T-cell (primary cell): ENCODE results near the gene SEL1L2. TPM values are rescaled to one million over a fixed set of nuclear protein-coding genes. Genes with fewer than 3 reads are reported as not detected.
A peak's percentile ranks its signal among the peaks of the same experiment; 100 is the strongest.

Experiments used
- ATAC-seq, 4 experiments: fragments of 200-7000 bp in 3 of 4; fragments of 150-1000 bp in 1 of 4; cut with Tn5 transposase; replicated peaks in 1 of 4; 1 replicate in 3 of 4; 2 replicates in 1 of 4; pipeline ENCODE4 v1.10.0; 2021; ENCODE audit warnings: moderate library complexity in 3 of 4, mild to moderate bottlenecking in 2 of 4, moderate number of reproducible peaks in 1 of 4
- CTCF ChIA-PET, 2 donors: fragments of 300-600 bp; sonication (Branson Sonifier 250); formaldehyde crosslinking; loops; one replicate each; lab custom pipeline; 2022; ENCODE audit warnings: antibody characterized with exemption in 2 of 2; lab: Charles Lee
- POLR2A ChIA-PET, 2 donors: fragments of 300-600 bp; sonication (Branson Sonifier 250); formaldehyde crosslinking; loops; one replicate each; lab custom pipeline; 2022; ENCODE audit warnings: antibody characterized with exemption in 2 of 2; lab: Charles Lee
- DNase-seq, 35 experiments: peaks; one replicate each; pipeline versions ENCODE4 v3.0.0 to v3.0.0-alpha.2; 2013 to 2023
- H3K27ac ChIP-seq: one replicate; pipeline ENCODE4 v1.5.1; 2013; ENCODE audit warnings: low read length
- H3K27me3 ChIP-seq, 2 experiments: replicated peaks in 1 of 2; 1 replicate in 1 of 2; 2 replicates in 1 of 2; pipeline versions ENCODE4 v1.6.1 to v1.7.0; 2013; ENCODE audit warnings: low read length in 1 of 2, mixed read lengths in 1 of 2; ENCODE audit not compliant: control insufficient read depth in 2 of 2, insufficient read depth in 2 of 2; ENCODE audit errors: extremely low read depth in 1 of 2
- H3K36me3 ChIP-seq, 2 donors: 1 replicate in 1 of 2; 2 replicates in 1 of 2; pipeline versions ENCODE4 v1.6.1 to v1.7.0; 2013; ENCODE audit warnings: low read length in 1 of 2; ENCODE audit not compliant: control insufficient read depth in 2 of 2, insufficient read depth in 1 of 2; ENCODE audit errors: extremely low read depth in 1 of 2
- H3K4me1 ChIP-seq, 2 experiments: 1 replicate in 1 of 2; 2 replicates in 1 of 2; pipeline versions ENCODE4 v1.6.1 to v1.7.0; 2013; ENCODE audit warnings: low read length in 2 of 2, mixed read lengths in 1 of 2; ENCODE audit not compliant: insufficient read depth in 2 of 2, control insufficient read depth in 1 of 2; ENCODE audit errors: extremely low read depth in 1 of 2
- H3K4me3 ChIP-seq, 2 donors: 1 replicate in 1 of 2; 2 replicates in 1 of 2; pipeline versions ENCODE4 v1.5.1 to v1.7.0; 2013; ENCODE audit warnings: mild to moderate bottlenecking in 2 of 2, low read length in 1 of 2, moderate library complexity in 1 of 2; ENCODE audit not compliant: control insufficient read depth in 1 of 2; ENCODE audit errors: extremely low read depth in 1 of 2
- H3K9me3 ChIP-seq: 2 replicates; pipeline ENCODE4 v1.7.0; 2013
- H3K27ac Mint-ChIP-seq, 2 donors: one replicate each; pipeline ENCODE4 v1.8.0; 2020 to 2021; ENCODE audit warnings: mild to moderate bottlenecking in 2 of 2, mixed read lengths in 2 of 2
- H3K27me3 Mint-ChIP-seq, 2 donors: one replicate each; pipeline ENCODE4 v1.8.0; 2021 to 2022; ENCODE audit warnings: mixed read lengths in 2 of 2
- H3K36me3 Mint-ChIP-seq: one replicate; pipeline ENCODE4 v1.8.0; 2021; ENCODE audit warnings: mixed read lengths
- H3K4me1 Mint-ChIP-seq, 3 donors: one replicate each; pipeline ENCODE4 v1.8.0; 2020 to 2022; ENCODE audit warnings: mixed read lengths in 3 of 3, mild to moderate bottlenecking in 1 of 3
- H3K4me3 Mint-ChIP-seq, 3 donors: one replicate each; pipeline ENCODE4 v1.8.0; 2020 to 2022; ENCODE audit warnings: mild to moderate bottlenecking in 3 of 3, mixed read lengths in 3 of 3, moderate library complexity in 3 of 3
- H3K9me3 Mint-ChIP-seq, 3 donors: one replicate each; pipeline ENCODE4 v1.8.0; 2020 to 2022; ENCODE audit warnings: mixed read lengths in 3 of 3
- WGBS: methylation state at CpG from one replicate; pipeline ENCODE4 v1.1.5; 2013; ENCODE audit warnings: missing lambda C conversion rate; ENCODE audit not compliant: insufficient coverage; 5-methylcytosine and 5-hydroxymethylcytosine counted together
- total RNA-seq, 35 experiments: library from RNA in 6 of 35; stranded (reverse) in 6 of 35; fragments of 120-200 nt in 1 of 35; gene quantifications; one replicate each; pipeline versions ENCODE4 v1.2.1 to v1.2.4 and lab custom pipeline; 2013 to 2026

Gene SEL1L2
- total RNA-seq, 5 donors from 2014 or later (not counting 1 experiment from before 2014, with no cell fraction given): not detected

DNA sequence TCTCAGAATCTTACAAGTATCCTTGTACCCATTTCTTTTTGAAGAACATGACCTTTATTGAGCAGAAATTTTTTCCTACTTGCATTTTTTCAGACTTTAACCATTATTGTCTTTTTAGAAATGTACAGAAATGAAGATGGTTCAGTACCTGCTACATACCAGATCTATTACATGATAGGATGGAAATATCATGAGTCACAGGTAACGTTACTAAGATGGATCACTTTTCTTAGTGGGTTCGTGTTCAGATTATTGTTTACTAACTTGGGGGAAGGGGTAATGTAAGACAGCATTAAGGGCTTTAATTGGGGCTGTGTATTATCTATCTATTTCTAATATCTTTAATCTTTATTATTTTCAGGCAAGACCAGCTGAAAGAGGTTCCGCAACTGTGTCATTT lies 173.7 kb downstream of the SEL1L2 start:
- no peak for DNase-seq
- no peaks in the 10 kb centered on the region for H3K9me3 ChIP-seq
- WGBS: no CpG with 5 or more reads among the region's 3 CpGs
- H3K4me1 ChIP-seq: no peaks in the 10 kb centered on the region
- Mint-ChIP-seq H3K27ac (no peak overlapping the region), H3K4me1 (no peaks in the 10 kb centered on the region), H3K27me3 (no peaks in the 10 kb centered on the region), H3K4me3 (no peak overlapping the region), H3K9me3 (no peaks in the 10 kb centered on the region), H3K36me3 (peaks cover 37% of the 10 kb centered on the region)
- ChIA-PET POLR2A (no interaction called here), CTCF (interaction anchor here in 1 of 2 donors (1.0 kb wide), 1 partner anchor 8 kb away, joined by 3 read pairs; no protein-coding TSS in a partner anchor)
- H3K27me3 ChIP-seq: no peaks in the 10 kb centered on the region
- H3K4me3 ChIP-seq: no peak overlapping the region
- H3K27ac ChIP-seq: no peak overlapping the region
- no peak for ATAC-seq
- H3K36me3 ChIP-seq: peaks cover 3 to 52% of the 10 kb centered on the region in 2 donors

DNA sequence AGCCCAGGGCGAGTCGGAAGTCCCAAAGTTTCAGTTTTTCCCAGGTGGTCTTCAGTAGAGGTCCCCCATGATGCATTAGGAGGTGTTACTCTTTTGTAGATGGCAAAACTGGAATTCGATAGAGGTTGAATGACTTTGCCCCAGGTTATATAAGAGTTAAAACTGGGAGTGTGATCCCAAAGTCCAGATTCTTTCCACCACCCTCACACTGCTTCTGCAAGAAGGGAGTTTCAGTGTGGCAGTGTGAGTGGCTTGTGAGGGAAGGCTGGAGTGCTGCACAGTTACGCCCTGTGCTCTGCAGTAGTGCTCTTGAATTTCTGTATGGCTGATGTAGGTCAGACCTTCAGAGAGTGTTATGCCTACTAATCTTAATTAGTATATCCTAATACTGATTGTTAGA lies 175.7 kb downstream of the SEL1L2 start:
- Mint-ChIP-seq H3K27ac (no peak overlapping the region), H3K4me3 (no peak overlapping the region), H3K27me3 (no peaks in the 10 kb centered on the region), H3K9me3 (no peaks in the 10 kb centered on the region), H3K36me3 (peaks cover 33% of the 10 kb centered on the region), H3K4me1 (no peaks in the 10 kb centered on the region)
- Histone ChIP-seq H3K27me3 (no peaks in the 10 kb centered on the region), H3K4me1 (no peaks in the 10 kb centered on the region), H3K27ac (no peak overlapping the region), H3K36me3 (peaks cover 3 to 72% of the 10 kb centered on the region in 2 donors), H3K9me3 (no peaks in the 10 kb centered on the region), H3K4me3 (no peak overlapping the region)
- DNase-seq (no peak), ATAC-seq (no peak)
- CTCF ChIA-PET: interaction anchor here in 1 of 2 donors (0.7 kb wide), 1 partner anchor 554 kb away, joined by 3 read pairs; no protein-coding TSS in a partner anchor
- WGBS: no CpG with 5 or more reads among the region's 4 CpGs
- POLR2A ChIA-PET: no interaction called here

DNA sequence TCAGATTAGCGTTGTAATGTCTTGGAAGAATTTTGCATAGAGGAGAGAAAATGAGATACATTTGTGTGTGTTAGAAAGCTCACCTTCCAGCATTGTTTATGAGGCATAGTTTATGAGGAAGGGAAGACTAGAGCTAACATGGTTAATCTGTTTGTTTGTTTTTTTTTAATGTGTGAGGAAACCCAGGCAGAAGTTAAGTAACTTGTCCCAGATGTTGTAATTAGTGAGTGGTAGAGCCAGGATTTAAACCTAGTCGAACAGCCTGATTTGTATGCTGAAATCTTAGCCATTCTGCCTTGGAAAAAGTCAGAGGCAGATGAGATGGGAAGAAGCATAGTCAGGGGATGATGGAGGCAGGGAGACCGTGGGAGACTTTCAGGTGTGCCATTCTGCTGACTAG lies 176.5 kb downstream of the SEL1L2 start:
- WGBS: 100% methylated on average over 2 of the region's 3 CpGs
- Histone ChIP-seq H3K36me3 (peaks cover 3 to 80% of the 10 kb centered on the region in 2 donors), H3K27ac (no peak overlapping the region), H3K9me3 (no peaks in the 10 kb centered on the region), H3K4me1 (no peaks in the 10 kb centered on the region), H3K4me3 (no peak overlapping the region), H3K27me3 (no peaks in the 10 kb centered on the region)
- Mint-ChIP-seq H3K9me3 (no peaks in the 10 kb centered on the region), H3K27me3 (no peaks in the 10 kb centered on the region), H3K4me3 (no peak overlapping the region), H3K27ac (peak overlapping the region in 1 of 2 donors; percentile 2), H3K4me1 (no peaks in the 10 kb centered on the region), H3K36me3 (peaks cover 33% of the 10 kb centered on the region)
- ChIA-PET POLR2A (interaction anchor here in 1 of 2 donors (0.6 to 0.7 kb wide), 2 partner anchors 30 to 354 kb away, joined by 3 to 5 read pairs; no protein-coding TSS in a partner anchor), CTCF (interaction anchor here in 1 of 2 donors (0.7 kb wide), 1 partner anchor 553 kb away, joined by 3 read pairs; no protein-coding TSS in a partner anchor)
- no peak for DNase-seq
- no peak for ATAC-seq

DNA sequence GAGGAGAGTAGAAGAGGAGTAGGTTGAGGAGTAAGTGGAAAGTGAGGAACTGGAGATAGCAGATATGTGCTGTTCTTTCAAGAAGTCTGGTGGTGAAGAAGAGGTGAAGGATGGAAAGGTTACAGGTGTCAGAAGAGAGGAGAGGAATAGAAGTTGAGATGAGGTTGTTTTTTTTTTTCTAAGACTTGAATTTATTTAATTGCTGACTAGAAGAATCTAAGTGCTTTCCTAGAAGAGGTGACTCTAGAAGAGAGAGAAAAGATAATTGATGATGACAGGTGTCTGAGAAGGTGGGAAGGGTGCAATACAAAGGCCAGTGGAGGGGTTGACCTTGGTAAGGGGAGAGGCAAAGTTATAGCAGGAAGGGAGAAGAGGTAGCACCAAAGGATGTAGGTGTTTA lies 180.0 kb downstream of the SEL1L2 start:
- ATAC-seq (no peak), DNase-seq (no peak)
- ChIA-PET POLR2A (no interaction called here), CTCF (interaction anchor here in 1 of 2 donors (0.6 kb wide), 1 partner anchor 41 kb away, joined by 3 read pairs; no protein-coding TSS in a partner anchor)
- Histone ChIP-seq H3K27ac (no peak overlapping the region), H3K4me1 (no peaks in the 10 kb centered on the region), H3K36me3 (peaks cover 10 to 75% of the 10 kb centered on the region in 2 donors), H3K9me3 (no peaks in the 10 kb centered on the region), H3K4me3 (no peak overlapping the region), H3K27me3 (no peaks in the 10 kb centered on the region)
- Mint-ChIP-seq H3K9me3 (no peaks in the 10 kb centered on the region), H3K4me1 (no peaks in the 10 kb centered on the region), H3K27me3 (no peaks in the 10 kb centered on the region), H3K27ac (no peak overlapping the region), H3K36me3 (peaks cover 22% of the 10 kb centered on the region), H3K4me3 (no peak overlapping the region)

DNA sequence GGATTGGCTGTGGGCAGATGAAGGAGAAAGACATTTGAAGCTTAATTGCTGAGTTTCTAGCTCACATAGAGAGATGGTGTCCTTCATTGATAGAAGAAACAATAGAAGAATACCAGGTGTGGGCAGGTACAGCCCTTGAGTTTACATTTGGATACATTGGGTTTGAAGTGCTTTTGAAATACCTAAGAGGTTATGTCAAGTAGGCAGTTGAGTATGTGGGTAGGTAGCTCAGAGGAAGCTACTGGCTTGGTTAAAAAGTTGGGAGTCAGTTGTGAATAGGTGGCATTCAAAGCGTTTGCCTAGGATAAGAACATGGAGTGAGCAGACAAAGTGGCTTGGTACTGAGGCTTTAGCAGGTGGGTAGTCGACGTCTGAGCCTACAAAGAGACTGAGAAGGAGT lies 180.6 kb downstream of the SEL1L2 start:
- 100% methylated on average over 3 of the region's 3 CpGs for WGBS

DNA sequence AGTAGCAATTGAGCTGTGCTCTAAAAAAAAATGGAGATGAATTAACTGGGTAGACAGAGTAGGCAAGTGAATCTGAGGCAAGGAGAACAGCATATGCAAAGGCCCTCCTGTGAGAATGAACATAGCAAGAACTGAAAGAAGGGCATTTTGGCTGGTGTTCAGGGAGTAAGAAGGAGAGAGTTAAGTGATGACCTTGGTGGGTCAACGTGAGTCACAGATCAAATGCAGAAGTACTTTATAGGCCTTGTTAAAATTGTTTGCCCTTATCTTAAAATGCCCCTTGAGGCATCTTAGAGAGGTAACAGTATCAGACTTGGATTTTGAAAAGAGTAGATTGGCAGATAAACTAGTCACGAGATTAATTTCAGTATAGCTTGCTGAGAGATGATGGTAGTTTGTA lies 181.0 kb downstream of the SEL1L2 start:
- Histone ChIP-seq H3K4me1 (no peaks in the 10 kb centered on the region), H3K36me3 (peaks cover 10 to 67% of the 10 kb centered on the region in 2 donors), H3K9me3 (no peaks in the 10 kb centered on the region), H3K4me3 (no peak overlapping the region), H3K27me3 (no peaks in the 10 kb centered on the region), H3K27ac (no peak overlapping the region)
- POLR2A ChIA-PET: no interaction called here
- Mint-ChIP-seq H3K4me1 (no peaks in the 10 kb centered on the region), H3K4me3 (no peak overlapping the region), H3K27me3 (no peaks in the 10 kb centered on the region), H3K27ac (no peak overlapping the region), H3K36me3 (peaks cover 22% of the 10 kb centered on the region), H3K9me3 (no peaks in the 10 kb centered on the region)
- DNase-seq (no peak), ATAC-seq (no peak)
- WGBS: 73% methylated on average over 2 of the region's 2 CpGs
- CTCF ChIA-PET: no interaction called here

More for the DNA sequence above, 180.6 kb downstream of the SEL1L2 start:
- ChIA-PET POLR2A (no interaction called here), CTCF (interaction anchor here in 1 of 2 donors (0.6 kb wide), 1 partner anchor 42 kb away, joined by 3 read pairs; no protein-coding TSS in a partner anchor)
- no peak overlapping the region for H3K27ac ChIP-seq
- Mint-ChIP-seq H3K27ac (no peak overlapping the region), H3K9me3 (no peaks in the 10 kb centered on the region), H3K27me3 (no peaks in the 10 kb centered on the region), H3K36me3 (peaks cover 19% of the 10 kb centered on the region), H3K4me1 (no peaks in the 10 kb centered on the region), H3K4me3 (no peak overlapping the region)
- ATAC-seq: no peak
- no peaks in the 10 kb centered on the region for H3K27me3 ChIP-seq
- no peaks in the 10 kb centered on the region for H3K4me1 ChIP-seq
- DNase-seq: no peak
- no peak overlapping the region for H3K4me3 ChIP-seq
- H3K9me3 ChIP-seq: no peaks in the 10 kb centered on the region
- peaks cover 10 to 71% of the 10 kb centered on the region in 2 donors for H3K36me3 ChIP-seq
